Endothelial cell of umbilical vein (primary cell): ENCODE data around the gene SLAMF8. TPM values are rescaled to one million over a fixed set of nuclear protein-coding genes. Genes with fewer than 3 reads are reported as not detected.

ENCODE experiments used
- BruUV-seq: library from RNA; stranded (reverse); fragments of 400-500 nt; replicated peaks from 2 replicates; lab custom pipeline; 2021; lab: Mats Ljungman, UMichigan
- CTCF ChIA-PET: fragments of 300-600, 350-600 bp; sonication (Branson Sonifier 250); formaldehyde crosslinking; loops from one replicate; lab custom pipeline; 2021; ENCODE audit warnings: antibody characterized with exemption, inconsistent platforms; lab: Charles Lee
- POLR2A ChIA-PET: fragments of 300-600, 350-600 bp; sonication (Branson Sonifier 250); formaldehyde crosslinking; loops from one replicate; lab custom pipeline; 2021; ENCODE audit warnings: antibody characterized with exemption, inconsistent platforms; lab: Charles Lee
- DNase-seq: peaks from one replicate; pipeline ENCODE4 v3.0.0-alpha.2; 2011; ENCODE audit warnings: low read depth, low spot score
- FAIRE-seq: peaks from 2 replicates; lab custom pipeline; 2011; peaks lifted over from hg19 to GRCh38; lab: Jason Lieb, UNC
- H2AFZ ChIP-seq: 2 replicates; pipeline ENCODE4 v1.6.0; 2012; ENCODE audit warnings: low read depth, low read length, control low read depth, inconsistent platforms
- H3K27ac ChIP-seq: 2 replicates; pipeline ENCODE4 v1.5.1; 2011; ENCODE audit warnings: low read depth, mild to moderate bottlenecking, control low read depth, low read length, moderate library complexity; ENCODE audit not compliant: insufficient read depth
- H3K27me3 ChIP-seq, 2 experiments: 2 replicates each; pipeline versions ENCODE4 v1.6.0 to v1.6.1; 2011; ENCODE audit warnings: low read length in 2 of 2, mixed read lengths in 1 of 2; ENCODE audit not compliant: control insufficient read depth in 2 of 2, insufficient read depth in 2 of 2
- H3K36me3 ChIP-seq, 2 experiments: 2 replicates in 1 of 2; 3 replicates in 1 of 2; pipeline ENCODE4 v1.5.1; 2011; ENCODE audit warnings: low read length in 2 of 2, mild to moderate bottlenecking in 1 of 2, moderate library complexity in 1 of 2; ENCODE audit not compliant: control insufficient read depth in 2 of 2, insufficient read depth in 2 of 2; ENCODE audit errors: extremely low read depth in 1 of 2
- H3K4me1 ChIP-seq: 3 replicates; pipeline ENCODE4 v1.5.1; 2011; ENCODE audit warnings: mild to moderate bottlenecking, low read length; ENCODE audit not compliant: control insufficient read depth, insufficient read depth; ENCODE audit errors: extremely low read depth
- H3K4me2 ChIP-seq: 2 replicates; pipeline ENCODE4 v1.6.1; 2011; ENCODE audit warnings: low read length, control low read depth, mixed read lengths; ENCODE audit not compliant: insufficient read depth
- H3K4me3 ChIP-seq, 3 experiments: fragments of 200-600 bp in 1 of 3; sonication (generic), shearing (Covaris generic) in 1 of 3; replicated peaks in 1 of 3; 2 replicates each; pipeline ENCODE4 v1.5.1; 2011 to 2016; ENCODE audit warnings: control low read depth in 3 of 3, low read length in 3 of 3, mild to moderate bottlenecking in 2 of 3, inconsistent platforms in 1 of 3, low read depth in 1 of 3, moderate library complexity in 1 of 3; ENCODE audit not compliant: insufficient read depth in 1 of 3
- H3K79me2 ChIP-seq: 2 replicates; pipeline ENCODE4 v1.6.0; 2012; ENCODE audit warnings: low read length, inconsistent platforms; ENCODE audit not compliant: control insufficient read depth, insufficient read depth
- H3K9ac ChIP-seq: replicated peaks from 2 replicates; pipeline ENCODE3; 2011; ENCODE audit warnings: low read length, control low read depth; ENCODE audit not compliant: insufficient read depth; ENCODE audit errors: extremely low read depth
- H3K9me1 ChIP-seq: replicated peaks from 3 replicates; pipeline ENCODE4 v1.6.0; 2011; ENCODE audit warnings: mild to moderate bottlenecking, low read length; ENCODE audit not compliant: control insufficient read depth, insufficient read depth; ENCODE audit errors: extremely low read depth
- H3K9me3 ChIP-seq: replicated peaks from 2 replicates; pipeline ENCODE4 v1.5.1; 2012; ENCODE audit warnings: low read length, inconsistent platforms; ENCODE audit not compliant: control insufficient read depth, insufficient read depth
- H4K20me1 ChIP-seq: replicated peaks from 2 replicates; pipeline ENCODE3; 2011; ENCODE audit warnings: mild to moderate bottlenecking, low read length; ENCODE audit not compliant: control insufficient read depth, insufficient read depth; ENCODE audit errors: extremely low read depth
- EZH2 ChIP-seq: IDR thresholded peaks from 2 replicates; pipeline ENCODE4 v1.6.1; 2012; ENCODE audit warnings: borderline replicate concordance, low read depth, mild to moderate bottlenecking, moderate library complexity, low read length, inconsistent platforms; ENCODE audit not compliant: severe bottlenecking
- FOS ChIP-seq: IDR thresholded peaks from 2 replicates; pipeline ENCODE4 v1.6.1; 2011; ENCODE audit warnings: mild to moderate bottlenecking, low read length, moderate library complexity, borderline replicate concordance; ENCODE audit not compliant: insufficient read depth
- GATA2 ChIP-seq: IDR thresholded peaks from 2 replicates; pipeline ENCODE4 v1.7.0; 2011; ENCODE audit warnings: low read depth, mild to moderate bottlenecking, moderate library complexity, mixed read lengths, low read length; ENCODE audit not compliant: insufficient read length, insufficient read depth
- JUN ChIP-seq: IDR thresholded peaks from 2 replicates; pipeline ENCODE4 v1.6.1; 2011; ENCODE audit warnings: borderline replicate concordance, low read depth; ENCODE audit not compliant: insufficient read length, insufficient read depth
- MYC ChIP-seq: IDR thresholded peaks from one replicate; pipeline ENCODE4 v1.6.1; 2011; ENCODE audit warnings: mild to moderate bottlenecking, low read depth, low read length
- POLR2A ChIP-seq: IDR thresholded peaks from 2 replicates; pipeline ENCODE4 v1.6.1; 2012; ENCODE audit warnings: low read depth, mild to moderate bottlenecking, control low read depth, low read length
- POLR2AphosphoS5 ChIP-seq: IDR thresholded peaks from 2 replicates; pipeline ENCODE4 v1.6.1; 2012; ENCODE audit warnings: low read depth, mild to moderate bottlenecking, control low read depth, low read length, moderate library complexity; ENCODE audit not compliant: insufficient read depth
- dilution Hi-C: fragments of 300-500 bp; cut with MboI; formaldehyde crosslinking; loops from one replicate; pipeline ENCODE4 v1.15.0; 2019; ENCODE audit warnings: low sequenced_read_pairs; ENCODE audit not compliant: extremely low pct_ligation_motif_present
- intact Hi-C: fragments of 100-400 bp; cut with micrococcal nuclease; formaldehyde crosslinking; loops from one replicate; pipeline ENCODE4 v1.10.0; 2022
- polyA plus RNA-seq, 4 experiments: library from polyadenylated mRNA; depleted of rRNA in 3 of 4; stranded (reverse) in 3 of 4; unstranded in 1 of 4; fragments of >200 nt; gene quantifications; 2 replicates each; pipeline versions ENCODE4 v1.2.1 to v1.2.3, GENCODE V29; 2011 to 2012; ENCODE audit warnings: missing spikeins in 1 of 4
- total RNA-seq: library from RNA; stranded (reverse); gene quantifications from 2 replicates; pipeline ENCODE4 v1.2.3, GENCODE V29; 2021
- TF ChIP-seq, protein P1 (sequence below), 2 donors: IDR thresholded peaks; 1 replicate in 1 of 2; 2 replicates in 1 of 2; pipeline ENCODE4 v1.5.1; 2011; ENCODE audit warnings: low read length in 2 of 2, mild to moderate bottlenecking in 2 of 2, moderate library complexity in 2 of 2, control low read depth in 1 of 2, inconsistent platforms in 1 of 2, low read depth in 1 of 2; ENCODE audit not compliant: insufficient read depth in 1 of 2; ENCODE audit errors: extremely low read depth in 1 of 2
- TF ChIP-seq, protein P2 (sequence below): IDR thresholded peaks from 2 replicates; pipeline ENCODE4 v1.6.1; 2011; ENCODE audit not compliant: insufficient read depth, insufficient read length

The SLAMF8 gene
- total and polyA plus RNA-seq, 2 donors (not counting 3 experiments of a cell fraction or from before 2014, with no cell fraction given): not detected

DNA sequence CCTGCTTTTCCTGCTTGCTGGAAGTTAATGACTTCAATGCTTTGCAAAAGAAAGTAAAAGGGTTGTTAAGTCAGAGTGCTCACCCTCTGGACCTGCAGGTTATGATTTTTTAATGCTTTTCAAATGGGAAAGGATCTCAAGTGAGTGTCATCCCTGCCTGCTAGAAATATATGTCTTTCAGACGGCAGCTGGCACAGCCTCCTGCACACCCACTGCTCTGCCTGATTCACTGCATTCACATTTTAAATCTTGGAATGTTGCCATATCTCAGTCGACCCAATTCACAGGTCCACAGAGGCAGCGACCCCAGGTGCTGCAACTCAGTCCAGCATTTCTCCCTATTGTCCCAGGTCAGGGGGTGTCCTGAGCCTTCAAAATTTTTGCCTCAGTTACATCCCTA lies 35.2 kb upstream of the SLAMF8 start:
- ChIA-PET CTCF (interaction anchor here (1.3 kb wide), 1 partner anchor 99 kb away, joined by 4 read pairs; no protein-coding TSS in a partner anchor), POLR2A (no interaction called here)
- intact Hi-C loops: loop anchor here (2.0 kb wide), 1 partner anchor 659 kb away; no protein-coding TSS in a partner anchor
- Histone ChIP-seq H3K9me1 (no peaks in the 10 kb centered on the region), H3K9ac (no peak overlapping the region), H3K79me2 (no peaks in the 10 kb centered on the region), H3K36me3 (no peaks in the 10 kb centered on the region), H3K9me3 (no peaks in the 10 kb centered on the region), H3K4me3 (no peak overlapping the region), H3K27ac (no peak overlapping the region), H4K20me1 (no peaks in the 10 kb centered on the region), H3K27me3 (no peaks in the 10 kb centered on the region), H3K4me2 (no peak overlapping the region), H3K4me1 (peaks cover 10% of the 10 kb centered on the region), H2AFZ (no peak overlapping the region)
- TF ChIP-seq MYC (no peak), POLR2A (no peak), FOS (no peak), EZH2 (no peak), JUN (no peak), GATA2 (no peak), POLR2AphosphoS5 (no peak)
- TF ChIP-seq, protein P1, sequence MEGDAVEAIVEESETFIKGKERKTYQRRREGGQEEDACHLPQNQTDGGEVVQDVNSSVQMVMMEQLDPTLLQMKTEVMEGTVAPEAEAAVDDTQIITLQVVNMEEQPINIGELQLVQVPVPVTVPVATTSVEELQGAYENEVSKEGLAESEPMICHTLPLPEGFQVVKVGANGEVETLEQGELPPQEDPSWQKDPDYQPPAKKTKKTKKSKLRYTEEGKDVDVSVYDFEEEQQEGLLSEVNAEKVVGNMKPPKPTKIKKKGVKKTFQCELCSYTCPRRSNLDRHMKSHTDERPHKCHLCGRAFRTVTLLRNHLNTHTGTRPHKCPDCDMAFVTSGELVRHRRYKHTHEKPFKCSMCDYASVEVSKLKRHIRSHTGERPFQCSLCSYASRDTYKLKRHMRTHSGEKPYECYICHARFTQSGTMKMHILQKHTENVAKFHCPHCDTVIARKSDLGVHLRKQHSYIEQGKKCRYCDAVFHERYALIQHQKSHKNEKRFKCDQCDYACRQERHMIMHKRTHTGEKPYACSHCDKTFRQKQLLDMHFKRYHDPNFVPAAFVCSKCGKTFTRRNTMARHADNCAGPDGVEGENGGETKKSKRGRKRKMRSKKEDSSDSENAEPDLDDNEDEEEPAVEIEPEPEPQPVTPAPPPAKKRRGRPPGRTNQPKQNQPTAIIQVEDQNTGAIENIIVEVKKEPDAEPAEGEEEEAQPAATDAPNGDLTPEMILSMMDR (IDR thresholded peaks at IDR 0.05; ENCODE audit: extremely low read depth in 1 of 2, insufficient read depth in 1 of 2, low read depth in 1 of 2, low read length in 2 of 2): no peak
- TF ChIP-seq, protein P2, sequence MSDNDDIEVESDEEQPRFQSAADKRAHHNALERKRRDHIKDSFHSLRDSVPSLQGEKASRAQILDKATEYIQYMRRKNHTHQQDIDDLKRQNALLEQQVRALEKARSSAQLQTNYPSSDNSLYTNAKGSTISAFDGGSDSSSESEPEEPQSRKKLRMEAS: no peak
- BruUV-seq: no TSS peak
- no peak for DNase-seq
- dilution Hi-C loops: loop anchor here (25.0 kb wide), 1 partner anchor 304 kb away; no protein-coding TSS in a partner anchor
- no peak for FAIRE-seq
